ENCODE data around the gene HSPA2. TPM values are rescaled to one million over a fixed set of nuclear protein-coding genes. Genes with fewer than 3 reads are reported as not detected.
"Not testable (repeated sequence)": the region's sequence is repeated elsewhere in the genome, so short reads cannot be mapped to it uniquely, and the experiment has no call there.

HSPA2 gene
- total RNA-seq, 1 donor from 2014 or later: 1.5 TPM

DNA sequence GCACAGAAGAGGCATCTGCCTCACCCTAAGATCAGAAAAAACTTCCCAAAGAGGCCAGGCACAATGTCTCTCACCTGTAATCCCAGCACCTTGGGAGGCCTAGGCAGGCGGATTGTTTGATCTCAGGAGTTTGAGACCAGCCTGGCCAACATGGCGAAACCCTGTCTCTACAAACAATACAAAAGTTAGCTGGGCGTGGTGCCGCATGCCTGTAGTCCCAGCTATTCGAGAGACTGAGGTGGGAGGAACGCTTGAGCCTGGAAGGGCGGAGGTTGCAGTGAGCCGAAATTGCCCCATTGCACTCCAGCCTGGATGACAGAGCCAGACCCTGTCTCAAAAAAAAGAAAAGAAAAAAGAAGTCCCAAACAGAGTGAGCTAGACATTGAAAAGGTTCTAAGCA is 31.5 kb upstream of the HSPA2 start:
- TF ChIP-seq, protein P1, sequence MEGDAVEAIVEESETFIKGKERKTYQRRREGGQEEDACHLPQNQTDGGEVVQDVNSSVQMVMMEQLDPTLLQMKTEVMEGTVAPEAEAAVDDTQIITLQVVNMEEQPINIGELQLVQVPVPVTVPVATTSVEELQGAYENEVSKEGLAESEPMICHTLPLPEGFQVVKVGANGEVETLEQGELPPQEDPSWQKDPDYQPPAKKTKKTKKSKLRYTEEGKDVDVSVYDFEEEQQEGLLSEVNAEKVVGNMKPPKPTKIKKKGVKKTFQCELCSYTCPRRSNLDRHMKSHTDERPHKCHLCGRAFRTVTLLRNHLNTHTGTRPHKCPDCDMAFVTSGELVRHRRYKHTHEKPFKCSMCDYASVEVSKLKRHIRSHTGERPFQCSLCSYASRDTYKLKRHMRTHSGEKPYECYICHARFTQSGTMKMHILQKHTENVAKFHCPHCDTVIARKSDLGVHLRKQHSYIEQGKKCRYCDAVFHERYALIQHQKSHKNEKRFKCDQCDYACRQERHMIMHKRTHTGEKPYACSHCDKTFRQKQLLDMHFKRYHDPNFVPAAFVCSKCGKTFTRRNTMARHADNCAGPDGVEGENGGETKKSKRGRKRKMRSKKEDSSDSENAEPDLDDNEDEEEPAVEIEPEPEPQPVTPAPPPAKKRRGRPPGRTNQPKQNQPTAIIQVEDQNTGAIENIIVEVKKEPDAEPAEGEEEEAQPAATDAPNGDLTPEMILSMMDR (conservative IDR thresholded peaks at IDR 0.05): no peak
- Mint-ChIP-seq H3K4me3 (no peak overlapping the region), H3K27me3 (no peaks in the 10 kb centered on the region), H3K36me3 (peaks cover 6% of the 10 kb centered on the region), H3K27ac (peak overlapping the region; percentile 30), H3K9me3 (no peaks in the 10 kb centered on the region), H3K4me1 (ENCODE audit: unreplicated experiment) (peaks cover 50% of the 10 kb centered on the region)
- DNase-seq (ENCODE audit: extremely low spot score, unreplicated experiment): no peak

DNA sequence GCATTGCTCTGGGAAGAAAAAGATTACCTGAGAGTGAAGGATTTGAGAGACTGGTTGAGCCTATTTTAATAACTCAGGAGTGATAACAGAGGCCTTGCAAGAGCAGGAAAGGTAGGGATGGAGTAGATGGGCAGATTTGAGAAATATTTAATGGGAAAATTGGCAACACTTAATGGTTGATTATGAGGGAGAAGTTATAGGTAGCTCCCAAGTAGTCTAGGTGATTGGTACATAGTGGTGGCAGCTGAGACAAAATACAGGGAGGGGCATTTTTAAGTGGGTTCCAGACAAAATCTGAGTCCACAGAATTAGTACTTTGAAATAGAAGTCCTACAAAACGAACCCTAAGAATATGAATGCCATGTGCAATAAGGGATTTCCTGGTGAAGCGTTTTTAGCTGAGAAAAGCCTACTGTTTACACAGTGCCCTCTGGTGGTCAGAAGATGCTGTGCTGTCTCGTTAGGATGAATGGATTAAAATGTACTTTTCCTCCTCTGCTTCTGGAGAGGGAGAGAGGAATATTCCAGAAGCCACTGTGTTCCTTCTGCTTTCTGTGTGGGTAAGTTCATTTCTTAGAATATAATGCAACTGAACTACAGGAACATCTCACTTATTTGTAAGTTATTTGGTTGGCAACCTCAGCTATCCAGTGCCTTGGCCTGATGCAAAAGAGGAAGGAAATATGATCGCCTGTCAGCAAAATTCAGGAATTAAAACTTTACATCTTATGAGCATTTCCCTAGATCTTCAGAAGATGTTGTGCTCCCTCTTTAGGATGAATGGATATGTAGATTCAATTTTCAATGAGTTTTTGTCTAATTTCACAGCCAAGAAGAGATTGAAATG is 29.5 kb upstream of the HSPA2 start:
- no peak for DNase-seq (ENCODE audit: extremely low spot score, unreplicated experiment)
- peaks cover 42% of the 10 kb centered on the region for H3K4me1 Mint-ChIP-seq (ENCODE audit: unreplicated experiment)
- no peak overlapping the region for H3K4me3 Mint-ChIP-seq
- H3K27ac Mint-ChIP-seq: peak overlapping the region; percentile 13
- H3K27me3 Mint-ChIP-seq: no peaks in the 10 kb centered on the region
- no peaks in the 10 kb centered on the region for H3K9me3 Mint-ChIP-seq
- peaks cover 7% of the 10 kb centered on the region for H3K36me3 Mint-ChIP-seq
- TF ChIP-seq, protein P1 (conservative IDR thresholded peaks at IDR 0.05): peak; percentile 96

DNA sequence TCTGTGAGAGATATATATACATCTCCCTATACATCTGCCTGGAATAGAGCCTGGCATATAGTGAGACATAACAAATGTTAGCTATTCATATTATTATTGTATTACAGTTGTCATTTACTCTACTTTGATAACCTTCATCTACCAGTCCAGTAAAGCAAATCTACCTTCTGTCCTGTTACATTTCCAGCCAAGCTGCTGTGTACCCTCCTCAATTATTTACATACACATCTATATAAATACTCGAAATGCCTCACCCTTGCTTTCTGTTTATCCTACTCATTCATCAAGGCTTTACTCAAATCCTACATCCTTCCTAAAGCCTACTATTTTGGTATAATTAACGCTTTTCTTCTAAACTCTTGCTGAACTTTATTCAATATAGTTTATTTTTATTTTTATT is 27.3 kb upstream of the HSPA2 start:
- H3K27ac Mint-ChIP-seq: no peak overlapping the region
- no peak overlapping the region for H3K4me3 Mint-ChIP-seq
- peaks cover 35% of the 10 kb centered on the region for H3K4me1 Mint-ChIP-seq (ENCODE audit: unreplicated experiment)
- no peaks in the 10 kb centered on the region for H3K27me3 Mint-ChIP-seq
- no peak for DNase-seq (ENCODE audit: extremely low spot score, unreplicated experiment)
- no peaks in the 10 kb centered on the region for H3K9me3 Mint-ChIP-seq
- peaks cover 3% of the 10 kb centered on the region for H3K36me3 Mint-ChIP-seq
- TF ChIP-seq, protein P1 (conservative IDR thresholded peaks at IDR 0.05): no peak

DNA sequence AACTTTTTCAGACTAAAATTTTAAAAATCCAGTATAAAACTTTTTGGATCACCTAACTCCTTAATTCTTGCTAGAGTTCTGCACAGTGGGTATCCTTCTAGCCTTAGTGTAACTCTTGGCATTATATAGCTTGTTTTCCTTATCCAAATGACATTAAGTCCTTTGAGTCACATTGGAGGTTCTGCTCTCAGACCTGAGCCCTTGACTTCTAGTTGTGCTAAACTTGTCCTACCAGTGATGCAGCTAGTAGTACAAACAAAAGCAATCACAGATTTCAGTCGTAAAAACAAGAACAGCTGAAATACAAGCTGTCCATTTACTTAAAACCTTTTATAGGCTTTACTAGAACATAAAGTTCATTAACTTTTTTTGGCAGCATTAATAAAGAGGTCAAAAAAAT is 25.5 kb upstream of the HSPA2 start:
- Mint-ChIP-seq H3K27ac (no peak overlapping the region), H3K27me3 (no peaks in the 10 kb centered on the region), H3K9me3 (no peaks in the 10 kb centered on the region), H3K4me3 (no peak overlapping the region), H3K36me3 (peaks cover 3% of the 10 kb centered on the region), H3K4me1 (ENCODE audit: unreplicated experiment) (peaks cover 26% of the 10 kb centered on the region)
- TF ChIP-seq, protein P1 (conservative IDR thresholded peaks at IDR 0.05): no peak
- no peak for DNase-seq (ENCODE audit: extremely low spot score, unreplicated experiment)

DNA sequence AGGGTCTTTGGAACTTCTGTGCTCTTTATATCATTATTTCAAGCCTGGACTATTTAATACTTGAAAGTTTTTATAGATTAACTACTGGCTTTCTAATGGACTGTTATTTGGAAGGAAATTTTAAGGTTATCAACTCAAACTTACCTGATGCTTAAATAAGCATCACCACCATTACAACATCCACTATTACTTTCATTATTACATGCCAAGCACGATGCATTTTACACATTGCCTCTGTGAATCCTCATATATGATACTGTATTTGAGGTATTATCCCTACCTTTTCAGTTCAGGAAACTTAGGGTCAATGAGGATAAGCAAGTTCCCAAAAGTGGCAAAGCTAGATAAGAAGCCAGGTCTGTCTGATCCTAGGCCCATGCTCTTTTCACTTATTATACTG is 23.6 kb upstream of the HSPA2 start:
- TF ChIP-seq, protein P1 (conservative IDR thresholded peaks at IDR 0.05): no peak
- H3K36me3 Mint-ChIP-seq: peaks cover 3% of the 10 kb centered on the region
- no peaks in the 10 kb centered on the region for H3K27me3 Mint-ChIP-seq
- no peak overlapping the region for H3K4me3 Mint-ChIP-seq
- no peak overlapping the region for H3K27ac Mint-ChIP-seq
- DNase-seq (ENCODE audit: extremely low spot score, unreplicated experiment): no peak
- peaks cover 12% of the 10 kb centered on the region for H3K4me1 Mint-ChIP-seq (ENCODE audit: unreplicated experiment)
- H3K9me3 Mint-ChIP-seq: no peaks in the 10 kb centered on the region

DNA sequence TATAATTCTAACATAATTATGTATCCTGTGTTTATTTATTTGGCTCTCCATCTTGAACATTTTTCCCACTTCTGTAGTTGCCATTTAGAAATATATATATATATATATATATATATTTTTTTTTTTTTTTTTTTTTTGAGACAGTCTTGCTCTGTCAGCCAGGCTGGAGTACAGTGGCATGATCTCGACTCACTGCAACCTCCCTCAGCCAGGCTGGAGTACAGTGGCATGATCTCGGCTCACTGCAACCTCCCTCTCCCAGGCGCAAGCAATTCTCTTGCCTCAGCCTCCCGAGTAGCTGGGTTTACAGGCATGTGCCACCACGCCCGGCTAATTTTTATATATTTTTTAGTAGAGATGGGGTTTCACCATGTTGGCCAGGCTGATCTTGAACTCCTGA is 22.9 kb upstream of the HSPA2 start:
- not testable (repeated sequence) for H3K36me3 Mint-ChIP-seq; H3K9me3 Mint-ChIP-seq; H3K27me3 Mint-ChIP-seq; DNase-seq (ENCODE audit: extremely low spot score, unreplicated experiment); H3K27ac Mint-ChIP-seq; H3K4me3 Mint-ChIP-seq
- peaks cover 12% of the 10 kb centered on the region for H3K4me1 Mint-ChIP-seq (ENCODE audit: unreplicated experiment)

Measured in type B pancreatic cell (in vitro differentiated cells).